H1 (cell line): ENCODE data around the gene AGBL1. TPM values are rescaled to one million over a fixed set of nuclear protein-coding genes. Genes with fewer than 3 reads are reported as not detected.

Experiments
- CTCF ChIA-PET: fragments of 300-600 bp; sonication (Branson Sonifier 250); formaldehyde crosslinking; loops from one replicate; lab custom pipeline; 2021; ENCODE audit not compliant: partially characterized antibody; lab: Charles Lee
- POLR2A ChIA-PET: fragments of 300-600 bp; sonication (Branson Sonifier 250); formaldehyde crosslinking; loops from one replicate; lab custom pipeline; 2021; ENCODE audit warnings: inconsistent platforms; ENCODE audit not compliant: partially characterized antibody; lab: Charles Lee
- DNase-seq, 2 experiments: peaks; one replicate each; pipeline versions ENCODE4 v3.0.0 to v3.0.0-alpha.2; 2010 to 2022; ENCODE audit warnings: low spot score in 2 of 2, low read depth in 1 of 2, mixed read lengths in 1 of 2
- FAIRE-seq: peaks from 2 replicates; lab custom pipeline; 2011; peaks lifted over from hg19 to GRCh38; lab: Jason Lieb, UNC
- H2AFZ ChIP-seq: 2 replicates; pipeline ENCODE4 v1.8.1; 2012; ENCODE audit warnings: low read length, inconsistent platforms
- H2AK5ac ChIP-seq: 2 replicates; pipeline ENCODE4 v1.6.1; 2013; ENCODE audit warnings: low read depth, low read length
- H2BK120ac ChIP-seq: replicated peaks from 2 replicates; pipeline ENCODE3; 2013; ENCODE audit warnings: low read depth, low read length, inconsistent platforms
- H2BK12ac ChIP-seq: 2 replicates; pipeline ENCODE4 v1.6.1; 2013; ENCODE audit warnings: low read depth, low read length
- H2BK15ac ChIP-seq: 2 replicates; pipeline ENCODE4 v1.6.1; 2013; ENCODE audit warnings: low read length
- H2BK20ac ChIP-seq: 2 replicates; pipeline ENCODE4 v1.6.1; 2013; ENCODE audit warnings: low read length
- H2BK5ac ChIP-seq: 2 replicates; pipeline ENCODE4 v1.6.1; 2013; ENCODE audit warnings: low read depth, low read length
- H3K14ac ChIP-seq: 2 replicates; pipeline ENCODE4 v1.6.1; 2013; ENCODE audit warnings: inconsistent platforms; ENCODE audit not compliant: insufficient read length
- H3K18ac ChIP-seq: 2 replicates; pipeline ENCODE4 v1.6.1; 2013; ENCODE audit warnings: low read length; ENCODE audit errors: extremely low read depth
- H3K23ac ChIP-seq: 2 replicates; pipeline ENCODE4 v1.6.1; 2013; ENCODE audit warnings: inconsistent platforms; ENCODE audit not compliant: insufficient read length
- H3K23me2 ChIP-seq: 2 replicates; pipeline ENCODE4 v1.6.1; 2013; ENCODE audit warnings: low read depth, low read length
- H3K27ac ChIP-seq: 2 replicates; pipeline ENCODE4 v1.6.1; 2011; ENCODE audit warnings: low read depth, low read length, inconsistent platforms
- H3K27me3 ChIP-seq, 4 experiments: replicated peaks in 1 of 4; 1 replicate in 1 of 4; 2 replicates in 3 of 4; pipeline versions ENCODE4 v1.6.1 to v1.8.1; 2011 to 2013; ENCODE audit warnings: low read length in 3 of 4, mild to moderate bottlenecking in 3 of 4, inconsistent platforms in 2 of 4, mixed read lengths in 2 of 4, moderate library complexity in 1 of 4; ENCODE audit not compliant: control insufficient read depth in 3 of 4, insufficient read depth in 3 of 4; ENCODE audit errors: extremely low read depth in 1 of 4
- H3K36me3 ChIP-seq, 4 experiments: 2 replicates each; pipeline versions ENCODE4 v1.6.1 to v1.8.1; 2011 to 2013; ENCODE audit warnings: mild to moderate bottlenecking in 4 of 4, low read length in 3 of 4, moderate library complexity in 2 of 4, control low read depth in 1 of 4, inconsistent platforms in 1 of 4; ENCODE audit not compliant: insufficient read depth in 4 of 4, control insufficient read depth in 2 of 4
- H3K4ac ChIP-seq: replicated peaks from 2 replicates; pipeline ENCODE3; 2013; ENCODE audit warnings: low read length, low read depth, mixed read lengths, inconsistent platforms; ENCODE audit not compliant: insufficient read length
- H3K4me1 ChIP-seq, 4 experiments: replicated peaks in 1 of 4; 1 replicate in 1 of 4; 2 replicates in 3 of 4; pipeline versions ENCODE4 v1.6.1 to v1.8.1; 2011 to 2013; ENCODE audit warnings: low read length in 3 of 4, inconsistent platforms in 2 of 4, mixed read lengths in 1 of 4; ENCODE audit not compliant: insufficient read depth in 4 of 4, control insufficient read depth in 3 of 4
- H3K4me2 ChIP-seq, 2 experiments: 2 replicates each; pipeline versions ENCODE4 v1.6.1 to v1.8.1; 2011 to 2013; ENCODE audit warnings: low read depth in 2 of 2, low read length in 2 of 2, control low read depth in 1 of 2, inconsistent platforms in 1 of 2, mild to moderate bottlenecking in 1 of 2; ENCODE audit not compliant: insufficient read depth in 1 of 2
- H3K4me3 ChIP-seq, 4 experiments: fragments of 200-600, 300-600 bp in 1 of 4; sonication (generic), shearing (Covaris generic), sonication (Bioruptor Twin) in 1 of 4; 2 replicates each; pipeline versions ENCODE4 v1.5.1 to v1.8.1; 2011 to 2016; ENCODE audit warnings: low read length in 4 of 4, low read depth in 3 of 4, control low read depth in 2 of 4, inconsistent platforms in 2 of 4, mild to moderate bottlenecking in 2 of 4, mixed read lengths in 1 of 4, moderate library complexity in 1 of 4; ENCODE audit not compliant: insufficient read depth in 2 of 4; ENCODE audit errors: extremely low read depth in 1 of 4
- H3K56ac ChIP-seq: replicated peaks from 2 replicates; pipeline ENCODE3; 2013; ENCODE audit warnings: low read depth, mild to moderate bottlenecking, mixed read lengths, low read length, inconsistent platforms; ENCODE audit not compliant: insufficient read length
- H3K79me1 ChIP-seq: 2 replicates; pipeline ENCODE4 v1.6.1; 2013; ENCODE audit warnings: low read depth, low read length, control low read depth
- H3K79me2 ChIP-seq, 2 experiments: 2 replicates each; pipeline versions ENCODE4 v1.6.1 to v1.8.1; 2012 to 2013; ENCODE audit warnings: low read length in 2 of 2, mild to moderate bottlenecking in 2 of 2, inconsistent platforms in 1 of 2; ENCODE audit not compliant: insufficient read depth in 2 of 2, control insufficient read depth in 1 of 2
- H3K9ac ChIP-seq, 4 experiments: replicated peaks in 1 of 4; 1 replicate in 1 of 4; 2 replicates in 3 of 4; pipeline versions ENCODE4 v1.6.1 to v1.8.1; 2011 to 2013; ENCODE audit warnings: low read depth in 3 of 4, low read length in 3 of 4, control low read depth in 2 of 4, mild to moderate bottlenecking in 2 of 4, moderate library complexity in 2 of 4, inconsistent platforms in 1 of 4; ENCODE audit errors: extremely low read depth in 1 of 4
- H3K9me3 ChIP-seq, 2 experiments: 2 replicates each; pipeline versions ENCODE4 v1.6.1 to v1.8.1; 2012 to 2013; ENCODE audit warnings: mild to moderate bottlenecking in 2 of 2, moderate library complexity in 2 of 2, control low read depth in 1 of 2, inconsistent platforms in 1 of 2, low read depth in 1 of 2, low read length in 1 of 2, mixed read lengths in 1 of 2; ENCODE audit not compliant: insufficient read depth in 2 of 2
- H4K20me1 ChIP-seq, 2 experiments: replicated peaks in 1 of 2; 2 replicates each; pipeline versions ENCODE3 to v1.8.1; 2011 to 2013; ENCODE audit warnings: inconsistent platforms in 2 of 2, low read length in 2 of 2, mild to moderate bottlenecking in 1 of 2; ENCODE audit not compliant: insufficient read depth in 2 of 2, control insufficient read depth in 1 of 2
- H4K5ac ChIP-seq: 2 replicates; pipeline ENCODE4 v1.6.1; 2013; ENCODE audit warnings: low read length, low read depth, mixed read lengths, inconsistent platforms; ENCODE audit not compliant: insufficient read length
- H4K8ac ChIP-seq: 2 replicates; pipeline ENCODE4 v1.8.0; 2013; ENCODE audit warnings: mild to moderate bottlenecking, moderate library complexity, low read length, inconsistent platforms; ENCODE audit not compliant: insufficient read depth; ENCODE audit errors: extremely low read depth
- H4K91ac ChIP-seq: replicated peaks from 2 replicates; pipeline ENCODE3; 2013; ENCODE audit warnings: low read length, mixed read lengths, inconsistent platforms; ENCODE audit not compliant: insufficient read length
- CBX5 ChIP-seq: fragments of 300-800, 300-1000 bp; sonication (generic); IDR thresholded peaks from 2 replicates; pipeline ENCODE4 v1.7.1; 2016; ENCODE audit warnings: antibody characterized with exemption, low read length, low read depth
- CBX8 ChIP-seq: fragments of 300-800, 300-1000 bp; sonication (generic); IDR thresholded peaks from 2 replicates; pipeline ENCODE4 v1.7.1; 2016; ENCODE audit warnings: low read depth, low read length, borderline replicate concordance
- MAFK ChIP-seq: IDR thresholded peaks from 2 replicates; pipeline ENCODE4 v1.6.1; 2012; ENCODE audit warnings: low read depth, mild to moderate bottlenecking, improper control_type of control experiment, low read length
- RFX5 ChIP-seq: IDR thresholded peaks from 2 replicates; pipeline ENCODE4 v1.6.1; 2011; ENCODE audit warnings: low read depth, low read length, improper control_type of control experiment, borderline replicate concordance
- TAF7 ChIP-seq: optimal IDR thresholded peaks from 2 replicates; pipeline ENCODE3; 2011; ENCODE audit warnings: low read depth, mild to moderate bottlenecking, inconsistent platforms, low read length, moderate library complexity, borderline replicate concordance
- WGBS, 2 experiments: shearing (Covaris generic) in 1 of 2; methylation state at CpG; one replicate each; pipeline versions ENCODE4 v1.1.6 to v1.1.7; 2013 to 2015; ENCODE audit warnings: low lambda C conversion rate in 2 of 2, mixed read lengths in 2 of 2, inconsistent platforms in 1 of 2, low coverage in 1 of 2, missing lambda C conversion rate in 1 of 2; ENCODE audit not compliant: insufficient replicate concordance in 2 of 2, insufficient coverage in 1 of 2, insufficient read length in 1 of 2; ENCODE audit errors: extremely low coverage in 1 of 2, missing lambda C conversion rate in 1 of 2; 5-methylcytosine and 5-hydroxymethylcytosine counted together
- polyA plus RNA-seq, 7 experiments: library from polyadenylated mRNA; depleted of rRNA in 3 of 7; stranded (reverse) in 5 of 7; unstranded in 2 of 7; fragments of >200 nt in 5 of 7; fragments of 200-250 nt in 2 of 7; gene quantifications; 1 replicate in 5 of 7; 2 replicates in 1 of 7; 4 replicates in 1 of 7; pipeline versions ENCODE4 v1.2.1 to v1.2.3, GENCODE V29; 2011 to 2013; ENCODE audit warnings: missing spikeins in 2 of 7, mixed read lengths in 2 of 7
- total RNA-seq: library from RNA; stranded (reverse); fragmentation: NEBNext Ultra II Directional; extraction: Animal tissue kit (Norgen Biotek cat#: 25700); gene quantifications from 2 replicates; pipeline ENCODE4 v1.2.1, GENCODE V29; 2021

The AGBL1 gene
- total and polyA plus RNA-seq, 2 of the 8 experiments (the other 6 are each of a cell fraction or from before 2014, with no cell fraction given): not detected

- H3K79me1 ChIP-seq: no peaks in the 10 kb centered on the region
- no peaks in the 10 kb centered on the region; the same call in 1 of the 2 replicates for H3K23me2 ChIP-seq
- H3K36me3 ChIP-seq: no peaks in the 10 kb centered on the region
- H3K4me3 ChIP-seq: no peak overlapping the region
- H3K27me3 ChIP-seq: no peaks in the 10 kb centered on the region
- TF ChIP-seq TAF7 (no peak), CBX5 (no peak), CBX8 (no peak), MAFK (no peak), RFX5 (no peak)
- H4K5ac ChIP-seq: no peak overlapping the region
- H3K4ac ChIP-seq: no peak overlapping the region
- H3K56ac ChIP-seq: no peak overlapping the region
- FAIRE-seq (no peak), DNase-seq (no peak)
- H2BK5ac ChIP-seq: no peak overlapping the region
- H4K8ac ChIP-seq: no peak overlapping the region
- no peak overlapping the region for H2BK12ac ChIP-seq
- no peak overlapping the region for H3K18ac ChIP-seq
- H3K23ac ChIP-seq: no peak overlapping the region
- no peak overlapping the region for H3K27ac ChIP-seq
- H3K4me2 ChIP-seq: no peak overlapping the region
- no peaks in the 10 kb centered on the region; a peak in 1 of 4 replicates for H3K9me3 ChIP-seq
- H3K14ac ChIP-seq: no peak overlapping the region
- H4K91ac ChIP-seq: no peak overlapping the region
- no peaks in the 10 kb centered on the region for H4K20me1 ChIP-seq
- no peak overlapping the region for H2BK20ac ChIP-seq
- POLR2A ChIA-PET: no interaction called here
- CTCF ChIA-PET: no interaction called here
- H3K4me1 ChIP-seq: no peaks in the 10 kb centered on the region
- no peak overlapping the region for H3K9ac ChIP-seq
- H3K79me2 ChIP-seq: no peaks in the 10 kb centered on the region
- no peak overlapping the region for H2AK5ac ChIP-seq
- WGBS, 2 experiments: 100% methylated on average over 1 of the region's 2 CpGs; no CpG with 5 or more reads in 1 of the 2 experiments
- H2BK120ac ChIP-seq: no peak overlapping the region
- no peak overlapping the region for H2BK15ac ChIP-seq
- no peak overlapping the region for H2AFZ ChIP-seq
These were observed 523.8 kb downstream of the AGBL1 start for GRCh38 chr15:86603466-86603865.
